Erythroblast (primary cell): ENCODE measurements around the gene HMOX2.

Source experiments
- GATA1 ChIP-seq: IDR thresholded peaks from 2 replicates; pipeline ENCODE4 v1.6.1; 2011; ENCODE audit warnings: low read depth, mild to moderate bottlenecking, control low read depth, low read length, moderate library complexity
- POLR2A ChIP-seq: IDR thresholded peaks from 2 replicates; pipeline ENCODE4 v1.6.1; 2011; ENCODE audit warnings: mild to moderate bottlenecking, low read length

GRCh38 chr16:4538350-4539235, 62.4 kb downstream of the HMOX2 start, which contains the start of gene CDIP1:
- peak; percentile 61 for TF ChIP-seq POLR2A
- TF ChIP-seq GATA1 = no peak
